Progenitor cell of endocrine pancreas (in vitro differentiated cells): ENCODE data around the gene ERCC3. TPM values are rescaled to one million over a fixed set of nuclear protein-coding genes. Genes with fewer than 3 reads are reported as not detected.
"Not testable (repeated sequence)": the region's sequence is repeated elsewhere in the genome, so short reads cannot be mapped to it uniquely, and the experiment has no call there.

Experiments
- DNase-seq: peaks from one replicate; pipeline ENCODE4 v3.0.0; 2021; ENCODE audit warnings: low spot score; ENCODE audit not compliant: unreplicated experiment
- H3K27ac Mint-ChIP-seq: 2 replicates; pipeline ENCODE4 v1.8.0; 2021; ENCODE audit warnings: mild to moderate bottlenecking, moderate library complexity, mixed read lengths
- H3K27me3 Mint-ChIP-seq: 2 replicates; pipeline ENCODE4 v1.8.0; 2021; ENCODE audit warnings: mixed read lengths
- H3K36me3 Mint-ChIP-seq: 2 replicates; pipeline ENCODE4 v1.8.0; 2022; ENCODE audit warnings: mixed read lengths; ENCODE audit not compliant: insufficient read depth
- H3K4me1 Mint-ChIP-seq: 2 replicates; pipeline ENCODE4 v1.8.0; 2021; ENCODE audit warnings: low read depth, mixed read lengths
- H3K4me3 Mint-ChIP-seq: 2 replicates; pipeline ENCODE4 v1.8.0; 2021; ENCODE audit warnings: low read depth, mild to moderate bottlenecking, moderate library complexity, mixed read lengths
- H3K9me3 Mint-ChIP-seq: 2 replicates; pipeline ENCODE4 v1.8.0; 2021; ENCODE audit warnings: low read depth, mixed read lengths
- total RNA-seq: library from RNA; stranded (reverse); gene quantifications from 2 replicates; pipeline ENCODE4 v1.2.1, GENCODE V29; 2021
- TF ChIP-seq, protein P1 (sequence below): fragments of 200-600 bp; sonication (generic); IDR thresholded peaks from one replicate; pipeline ENCODE4 v1.5.0; 2021; ENCODE audit warnings: antibody characterized with exemption, mild to moderate bottlenecking; ENCODE audit not compliant: unreplicated experiment

The ERCC3 gene
- total RNA-seq, 1 donor from 2014 or later = 65.8 TPM

DNA sequence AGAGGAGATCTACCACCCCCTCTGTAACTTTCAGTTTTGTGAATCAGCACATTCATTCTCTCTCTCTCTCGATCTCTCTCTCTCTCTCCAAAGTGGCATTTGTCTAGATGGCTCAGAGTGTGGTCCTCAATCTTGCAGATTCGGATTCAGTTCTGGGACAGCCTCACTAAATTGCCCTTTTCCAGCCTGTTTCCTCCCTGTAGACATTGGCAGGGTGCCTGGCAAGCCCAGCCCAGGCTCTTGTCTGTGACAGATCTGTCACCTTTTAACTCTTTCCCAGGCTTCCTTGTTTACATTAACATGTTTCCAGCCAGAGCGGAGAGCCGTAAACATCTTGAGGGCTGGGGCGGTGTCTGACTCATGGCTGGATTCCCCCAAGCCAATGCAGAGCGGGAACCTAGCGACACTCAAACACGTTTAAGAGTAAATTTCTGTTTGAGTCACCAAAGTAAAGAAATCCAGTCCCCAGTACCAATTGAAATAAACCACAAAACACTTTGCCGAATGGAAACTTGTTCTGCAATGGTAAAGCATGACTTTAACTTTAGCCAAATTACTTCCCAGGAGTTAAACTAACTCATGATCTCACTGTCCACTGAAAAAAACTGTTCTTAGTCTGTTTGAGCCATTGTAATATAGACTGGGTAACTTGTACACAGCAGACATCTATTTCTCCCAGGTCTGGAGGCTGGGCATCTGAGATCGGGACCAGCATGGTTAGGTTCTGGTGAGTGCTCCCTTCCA, 67.3 kb downstream of the ERCC3 start:
- H3K36me3 Mint-ChIP-seq = no peaks in the 10 kb centered on the region
- H3K4me3 Mint-ChIP-seq = no peak overlapping the region
- no peaks in the 10 kb centered on the region for H3K9me3 Mint-ChIP-seq

DNA sequence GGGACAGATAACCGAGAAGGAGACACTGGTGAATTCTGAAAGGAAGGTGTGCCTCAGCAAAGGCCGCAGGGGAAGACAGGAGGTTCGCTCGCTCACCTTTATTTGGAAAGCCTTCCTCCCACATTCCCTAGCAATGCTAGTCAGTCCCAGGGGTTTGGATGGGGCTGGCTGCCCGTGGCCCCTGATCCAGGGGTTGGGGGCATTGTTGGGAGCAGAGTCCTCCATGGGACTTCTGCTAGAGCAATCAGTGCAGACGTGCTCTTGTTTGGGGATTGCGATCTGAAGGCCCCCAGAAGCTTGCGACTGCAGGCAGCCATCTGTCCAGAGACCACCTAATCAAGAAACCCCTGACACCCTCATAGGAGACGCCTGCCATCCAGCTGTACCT, 67.8 kb downstream of the ERCC3 start:
- H3K4me1 Mint-ChIP-seq = peaks cover 30% of the 10 kb centered on the region
- no peak overlapping the region for H3K4me3 Mint-ChIP-seq
- no peak for DNase-seq
- no peaks in the 10 kb centered on the region for H3K36me3 Mint-ChIP-seq
- peaks cover 21% of the 10 kb centered on the region for H3K27me3 Mint-ChIP-seq
- H3K27ac Mint-ChIP-seq = no peak overlapping the region
- TF ChIP-seq, protein P1, sequence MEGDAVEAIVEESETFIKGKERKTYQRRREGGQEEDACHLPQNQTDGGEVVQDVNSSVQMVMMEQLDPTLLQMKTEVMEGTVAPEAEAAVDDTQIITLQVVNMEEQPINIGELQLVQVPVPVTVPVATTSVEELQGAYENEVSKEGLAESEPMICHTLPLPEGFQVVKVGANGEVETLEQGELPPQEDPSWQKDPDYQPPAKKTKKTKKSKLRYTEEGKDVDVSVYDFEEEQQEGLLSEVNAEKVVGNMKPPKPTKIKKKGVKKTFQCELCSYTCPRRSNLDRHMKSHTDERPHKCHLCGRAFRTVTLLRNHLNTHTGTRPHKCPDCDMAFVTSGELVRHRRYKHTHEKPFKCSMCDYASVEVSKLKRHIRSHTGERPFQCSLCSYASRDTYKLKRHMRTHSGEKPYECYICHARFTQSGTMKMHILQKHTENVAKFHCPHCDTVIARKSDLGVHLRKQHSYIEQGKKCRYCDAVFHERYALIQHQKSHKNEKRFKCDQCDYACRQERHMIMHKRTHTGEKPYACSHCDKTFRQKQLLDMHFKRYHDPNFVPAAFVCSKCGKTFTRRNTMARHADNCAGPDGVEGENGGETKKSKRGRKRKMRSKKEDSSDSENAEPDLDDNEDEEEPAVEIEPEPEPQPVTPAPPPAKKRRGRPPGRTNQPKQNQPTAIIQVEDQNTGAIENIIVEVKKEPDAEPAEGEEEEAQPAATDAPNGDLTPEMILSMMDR = no peak
- H3K9me3 Mint-ChIP-seq = no peaks in the 10 kb centered on the region

More for the DNA sequence above, 67.3 kb downstream of the ERCC3 start:
- Mint-ChIP-seq H3K27ac (no peak overlapping the region), H3K27me3 (peaks cover 21% of the 10 kb centered on the region), H3K4me1 (peaks cover 30% of the 10 kb centered on the region)
- no peak for DNase-seq
- TF ChIP-seq, protein P1 = no peak

DNA sequence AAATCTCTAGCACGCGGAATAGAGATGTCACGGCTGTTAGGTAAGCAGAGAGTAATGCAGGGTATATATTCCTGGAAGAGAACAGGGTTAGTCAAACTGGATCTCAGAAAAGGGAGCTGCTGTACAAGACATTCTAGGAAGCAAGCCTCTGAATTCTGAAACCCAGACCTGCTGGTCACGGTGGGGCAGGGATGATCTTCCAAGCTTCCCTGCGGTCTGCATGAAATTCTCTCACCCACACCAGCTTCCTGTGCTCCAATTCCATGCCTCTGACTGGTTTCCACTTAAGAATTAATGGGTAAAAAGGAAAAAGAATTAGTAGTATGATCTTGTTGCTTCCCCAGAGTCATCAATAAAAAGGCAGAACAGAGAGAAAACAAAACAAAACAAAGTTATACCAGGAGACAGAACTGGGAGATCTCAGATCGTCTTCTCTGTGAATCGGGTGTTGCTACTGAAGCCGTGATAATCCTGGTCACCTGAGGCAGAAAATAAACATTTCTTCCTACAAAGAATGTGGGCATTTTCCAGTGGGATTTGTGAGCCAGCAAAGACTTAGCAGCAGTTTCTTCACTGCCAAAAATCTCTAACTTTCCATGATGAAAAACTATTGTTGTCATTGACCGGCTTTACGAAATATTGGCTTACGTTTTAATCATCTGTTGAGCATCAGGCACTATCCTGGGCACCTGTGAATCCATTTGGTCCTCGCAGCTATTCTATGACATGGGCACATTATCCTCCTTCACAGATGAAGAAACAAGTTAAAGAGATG, 68.6 kb downstream of the ERCC3 start:
- Mint-ChIP-seq H3K36me3 (no peaks in the 10 kb centered on the region), H3K27ac (no peak overlapping the region), H3K4me3 (no peak overlapping the region), H3K4me1 (peaks cover 35% of the 10 kb centered on the region), H3K27me3 (peaks cover 21% of the 10 kb centered on the region), H3K9me3 (no peaks in the 10 kb centered on the region)
- DNase-seq = no peak
- TF ChIP-seq, protein P1 = no peak

DNA sequence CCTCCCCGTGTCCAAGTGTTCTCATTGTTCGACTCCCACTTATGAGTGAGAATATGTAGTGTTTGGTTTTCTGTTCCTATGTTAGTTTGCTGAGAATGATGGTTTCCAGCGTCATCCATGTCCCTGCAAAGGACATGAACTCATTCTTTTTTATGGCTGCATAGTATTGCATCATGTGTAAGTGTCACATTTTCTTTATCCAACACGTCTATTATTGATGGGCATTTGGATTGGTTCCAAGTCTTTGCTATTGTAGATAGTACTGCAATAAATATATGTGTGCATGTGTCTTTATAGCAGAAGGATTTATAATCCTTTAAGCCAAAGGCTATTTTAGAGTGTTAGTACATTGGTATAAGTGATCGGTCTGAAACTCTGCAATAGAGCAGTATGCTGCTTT, 69.8 kb downstream of the ERCC3 start:
- H3K36me3 Mint-ChIP-seq, H3K4me3 Mint-ChIP-seq, DNase-seq, H3K9me3 Mint-ChIP-seq: not testable (repeated sequence)
- Mint-ChIP-seq H3K27ac (peak overlapping the region; percentile 54), H3K4me1 (peaks cover 37% of the 10 kb centered on the region), H3K27me3 (peaks cover 21% of the 10 kb centered on the region)

DNA sequence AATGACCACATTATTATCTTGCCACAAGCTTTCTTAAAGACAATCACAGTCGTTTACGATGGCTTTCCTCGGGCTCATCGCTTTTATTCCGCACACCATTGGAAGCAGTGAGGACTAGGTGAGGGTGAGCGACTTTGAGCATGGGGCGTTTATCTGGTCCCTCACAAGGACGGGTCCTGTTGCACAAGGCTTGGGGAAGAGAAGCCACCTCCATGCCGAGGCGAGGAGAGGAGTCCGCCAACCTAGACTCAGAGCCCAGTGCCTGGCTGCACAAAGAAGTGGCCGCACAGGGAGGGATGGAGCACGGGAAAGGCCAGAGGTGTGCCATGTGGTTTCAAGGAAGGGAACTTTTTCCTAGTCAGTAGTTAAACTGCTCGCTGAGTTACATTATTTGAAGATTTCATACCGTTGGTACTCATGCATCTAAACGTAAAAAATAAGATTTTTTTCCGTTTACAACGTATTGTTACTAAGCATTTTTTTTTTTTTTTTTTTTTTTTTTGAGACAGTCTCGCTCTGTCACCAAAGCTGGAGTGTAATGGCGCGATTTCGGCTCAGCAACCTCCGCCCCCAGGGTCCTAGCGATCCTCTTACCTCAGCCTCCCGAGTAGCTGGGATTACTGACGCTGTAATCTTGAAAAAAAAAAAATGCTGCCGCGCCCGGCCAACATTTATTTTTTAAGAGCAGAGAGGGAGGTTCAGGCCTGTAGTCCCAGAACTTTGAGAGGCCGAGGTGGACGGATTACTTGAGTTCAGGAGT, 73.0 kb downstream of the ERCC3 start:
- H3K9me3 Mint-ChIP-seq = no peaks in the 10 kb centered on the region
- H3K27me3 Mint-ChIP-seq = peaks cover 21% of the 10 kb centered on the region
- peak overlapping the region; percentile 96 for H3K27ac Mint-ChIP-seq
- TF ChIP-seq, protein P1 = no peak
- peak overlapping the region; percentile 96 for H3K4me3 Mint-ChIP-seq
- H3K36me3 Mint-ChIP-seq = peaks cover 1% of the 10 kb centered on the region
- H3K4me1 Mint-ChIP-seq = peaks cover 34% of the 10 kb centered on the region
- DNase-seq = no peak
